M059J (cell line): ENCODE results near the gene UCHL3. TPM values are rescaled to one million over a fixed set of nuclear protein-coding genes. Genes with fewer than 3 reads are reported as not detected.
A peak's percentile ranks its signal among the peaks of the same experiment; 100 is the strongest.

Source experiments
- DNase-seq: peaks from one replicate; pipeline ENCODE4 v3.0.0-alpha.2; 2012; ENCODE audit warnings: low read depth
- total RNA-seq: library from RNA; depleted of rRNA; stranded (reverse); fragments of >200 nt; shearing (Covaris generic); gene quantifications from 2 replicates; pipeline ENCODE4 v1.2.3, GENCODE V29; 2014

UCHL3 gene
- total RNA-seq, 1 experiment from 2014 or later: 101 TPM

DNA sequence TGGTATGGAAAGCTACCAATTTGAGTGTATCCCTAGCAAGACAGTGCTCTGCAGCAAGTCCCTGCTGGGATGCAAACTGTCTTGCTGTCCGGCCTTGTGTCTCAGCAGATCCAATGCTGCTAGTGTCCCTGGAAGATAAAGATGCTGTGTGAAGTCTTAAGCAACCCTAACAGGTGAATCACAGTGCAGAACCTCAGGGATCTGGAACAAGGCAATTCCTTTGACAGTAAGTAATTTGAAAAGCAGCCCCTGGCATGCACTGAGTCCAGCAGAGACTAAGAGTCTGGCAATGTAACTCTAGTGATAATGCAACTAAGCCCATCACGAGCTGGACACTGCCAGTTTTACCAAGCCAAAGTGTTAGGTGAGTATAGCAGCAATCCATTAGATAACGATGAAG is 1.7 kb upstream of the UCHL3 start:
- no peak for DNase-seq

DNA sequence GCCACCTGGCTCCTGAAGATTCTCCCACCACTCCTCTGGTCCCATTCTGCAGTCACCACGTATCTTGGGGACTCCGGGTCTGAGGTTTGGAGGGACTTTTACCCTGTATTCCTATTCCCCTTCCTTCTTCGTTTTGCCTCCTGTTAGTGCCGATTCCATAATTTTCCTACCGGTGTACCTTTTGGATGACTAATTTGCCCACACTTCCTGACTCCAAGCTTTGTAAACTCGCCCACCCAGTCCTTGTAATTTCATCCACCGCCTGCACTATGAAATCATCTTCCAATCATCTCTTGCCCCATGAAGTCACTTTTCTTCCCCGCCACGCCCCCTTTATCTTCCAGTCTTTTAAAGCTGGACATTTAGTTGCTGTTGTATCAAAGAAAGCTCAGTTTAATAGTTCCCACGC is 572 bp downstream of the UCHL3 start:
- DNase-seq: peak; percentile 76

DNA sequence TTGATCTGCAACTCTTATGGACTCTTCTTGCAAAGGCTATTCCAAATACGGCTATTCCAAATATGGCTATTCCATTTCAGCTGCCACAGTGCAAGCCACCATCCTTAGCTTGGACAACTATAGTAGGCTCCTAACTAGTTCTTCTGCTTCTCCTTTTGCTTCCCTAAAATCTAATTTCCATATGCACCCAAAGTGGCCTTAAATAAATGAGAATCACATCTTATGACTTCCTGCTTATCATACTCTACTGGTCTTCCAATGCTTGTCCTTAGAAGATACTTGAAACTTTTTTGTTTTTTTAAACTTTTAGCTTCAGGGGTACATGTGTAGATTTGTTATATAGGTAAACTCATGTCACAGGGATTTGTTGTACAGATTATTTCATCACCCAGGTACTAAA is 4.9 kb downstream of the UCHL3 start:
- no peak for DNase-seq

DNA sequence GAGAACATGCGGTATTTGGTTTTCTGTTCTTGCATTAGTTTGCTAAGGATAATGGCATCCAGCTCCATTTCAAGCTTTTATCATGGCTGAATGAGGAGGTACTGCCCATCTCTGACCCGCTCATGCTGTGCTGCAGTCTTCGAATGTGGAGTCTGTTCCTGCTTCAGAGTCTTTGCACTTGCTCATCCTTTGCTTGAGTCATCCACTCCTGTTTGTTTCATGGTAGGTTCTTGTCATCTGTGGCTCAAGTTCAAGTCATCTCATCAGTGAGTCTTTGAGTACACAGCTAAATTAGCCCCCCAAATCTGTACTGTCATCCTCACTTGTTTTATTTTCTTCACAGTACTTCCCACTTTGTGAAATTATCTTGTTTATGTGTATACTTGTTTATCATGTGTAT is 5.4 kb downstream of the UCHL3 start:
- no peak for DNase-seq

DNA sequence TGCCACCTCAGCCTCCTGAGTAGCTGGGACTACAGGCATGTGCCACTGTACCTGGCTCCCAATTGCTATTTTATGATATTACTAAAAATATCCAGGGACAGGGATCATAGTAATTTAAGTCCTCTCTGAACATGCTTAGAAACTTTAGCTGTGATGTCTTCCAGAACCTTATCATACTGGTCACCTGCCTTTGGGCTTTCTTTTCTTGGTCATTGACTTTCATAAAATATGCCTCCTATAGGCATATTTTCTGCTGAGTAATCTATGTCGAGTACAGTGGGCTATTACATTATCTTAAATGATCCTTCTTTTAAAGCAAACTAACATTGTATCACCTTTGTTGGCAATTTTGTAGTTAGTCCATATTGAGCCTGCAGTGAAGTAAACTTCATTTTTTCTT is 6.2 kb downstream of the UCHL3 start:
- no peak for DNase-seq

DNA sequence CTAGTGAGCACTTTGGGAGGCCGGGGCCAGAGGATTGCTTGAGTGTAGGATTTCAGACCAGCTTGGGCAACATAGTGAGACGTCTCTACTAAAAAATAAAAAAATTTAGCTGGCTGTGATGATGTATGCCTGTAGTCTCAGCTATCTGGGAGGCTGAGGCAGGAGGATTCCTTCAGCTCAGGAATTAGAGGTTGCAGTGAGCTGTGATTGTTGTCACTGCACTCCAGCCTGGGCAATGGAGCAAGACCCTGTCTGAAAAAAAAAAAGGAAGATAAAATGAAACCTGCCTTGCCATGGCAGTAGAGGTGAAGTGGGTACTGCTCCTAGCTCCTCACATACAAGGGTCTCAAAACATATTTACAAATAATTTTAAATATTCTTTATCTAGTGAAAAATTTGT is 7.4 kb downstream of the UCHL3 start:
- DNase-seq: no peak

DNA sequence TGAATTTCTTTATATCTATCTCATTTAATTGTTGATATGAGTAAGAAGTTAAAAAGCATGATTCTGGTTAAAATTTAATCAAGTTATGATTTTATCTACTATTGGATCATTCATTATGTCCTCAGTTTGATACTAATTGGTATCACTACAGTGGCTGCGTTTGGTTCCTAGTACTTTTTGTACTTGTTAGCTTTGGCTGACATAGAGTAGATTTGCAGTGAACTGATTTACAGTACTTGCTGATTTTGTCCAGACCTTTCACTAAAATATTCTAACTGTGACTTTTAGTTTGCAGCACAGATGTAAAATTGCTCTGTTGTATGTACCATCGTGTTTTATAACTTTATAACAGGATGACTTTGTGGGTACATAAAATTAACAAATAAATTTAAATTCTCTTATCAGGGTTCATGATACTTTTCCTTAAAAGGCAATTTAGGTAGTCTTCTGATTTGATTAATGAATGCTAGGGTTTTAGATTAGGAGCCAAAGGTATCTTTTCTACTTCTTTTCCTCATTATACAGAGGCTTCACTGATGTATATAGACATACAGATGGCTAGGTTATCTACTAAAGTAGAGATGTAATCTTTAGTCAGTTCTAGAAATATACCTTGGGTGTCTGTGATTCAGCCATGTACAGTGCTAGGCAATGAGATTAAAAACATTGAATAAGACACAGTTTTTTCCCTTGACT is 8.7 kb downstream of the UCHL3 start:
- DNase-seq: no peak

DNA sequence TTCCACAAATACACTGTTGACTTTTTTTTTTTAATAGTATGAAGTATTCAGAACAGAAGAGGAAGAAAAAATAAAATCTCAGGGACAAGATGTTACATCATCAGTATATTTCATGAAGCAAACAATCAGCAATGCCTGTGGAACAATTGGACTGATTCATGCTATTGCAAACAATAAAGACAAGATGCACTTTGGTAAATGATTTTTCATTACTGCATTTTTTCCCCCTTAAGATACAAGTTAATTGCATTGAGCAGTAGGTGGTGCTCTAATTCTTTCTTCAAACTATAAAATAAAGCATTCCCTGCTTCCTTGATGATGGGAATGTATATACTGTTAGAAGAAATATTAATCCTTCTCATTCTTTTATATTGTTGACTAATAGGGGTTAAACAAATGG is 17.1 kb downstream of the UCHL3 start:
- peak; percentile 39 for DNase-seq

DNA sequence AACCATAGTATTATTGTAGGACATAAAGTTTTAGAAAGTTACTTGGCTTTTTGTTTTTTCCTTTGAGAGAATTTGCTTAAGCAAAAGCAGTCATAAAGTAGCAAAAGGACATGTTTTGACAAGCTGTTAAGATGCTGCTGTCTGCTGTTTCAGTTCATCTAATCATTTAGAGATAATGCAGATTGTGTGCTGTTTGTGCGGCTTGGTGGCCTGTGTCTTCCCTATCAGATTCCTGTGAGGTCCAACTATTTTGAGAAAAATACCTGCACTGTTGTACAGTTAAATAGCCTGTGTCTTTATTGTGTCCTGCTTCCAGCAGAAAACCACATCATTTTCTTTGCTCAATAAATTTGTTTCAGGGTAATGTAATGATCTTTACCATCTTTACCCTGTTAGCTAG is 20.0 kb downstream of the UCHL3 start:
- no peak for DNase-seq

DNA sequence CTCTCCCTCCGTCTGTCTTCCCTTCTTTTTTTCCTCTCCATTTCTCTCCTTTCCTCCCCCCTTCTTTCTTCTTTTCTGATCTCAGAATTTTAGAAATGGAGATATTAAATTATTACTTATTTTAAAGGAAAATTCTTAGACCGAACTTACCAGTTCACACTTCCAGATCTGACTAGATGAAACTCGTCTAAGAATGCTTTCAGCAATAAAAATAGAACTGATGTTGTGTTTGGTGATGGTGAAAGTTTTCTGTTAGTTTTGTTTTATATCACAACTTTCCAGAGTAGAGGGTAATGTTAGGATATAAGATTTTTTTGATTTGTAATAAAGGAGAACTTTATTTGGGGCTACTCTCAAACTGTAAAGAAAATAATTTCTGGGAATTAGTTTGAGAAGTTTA is 29.9 kb downstream of the UCHL3 start:
- DNase-seq: no peak

DNA sequence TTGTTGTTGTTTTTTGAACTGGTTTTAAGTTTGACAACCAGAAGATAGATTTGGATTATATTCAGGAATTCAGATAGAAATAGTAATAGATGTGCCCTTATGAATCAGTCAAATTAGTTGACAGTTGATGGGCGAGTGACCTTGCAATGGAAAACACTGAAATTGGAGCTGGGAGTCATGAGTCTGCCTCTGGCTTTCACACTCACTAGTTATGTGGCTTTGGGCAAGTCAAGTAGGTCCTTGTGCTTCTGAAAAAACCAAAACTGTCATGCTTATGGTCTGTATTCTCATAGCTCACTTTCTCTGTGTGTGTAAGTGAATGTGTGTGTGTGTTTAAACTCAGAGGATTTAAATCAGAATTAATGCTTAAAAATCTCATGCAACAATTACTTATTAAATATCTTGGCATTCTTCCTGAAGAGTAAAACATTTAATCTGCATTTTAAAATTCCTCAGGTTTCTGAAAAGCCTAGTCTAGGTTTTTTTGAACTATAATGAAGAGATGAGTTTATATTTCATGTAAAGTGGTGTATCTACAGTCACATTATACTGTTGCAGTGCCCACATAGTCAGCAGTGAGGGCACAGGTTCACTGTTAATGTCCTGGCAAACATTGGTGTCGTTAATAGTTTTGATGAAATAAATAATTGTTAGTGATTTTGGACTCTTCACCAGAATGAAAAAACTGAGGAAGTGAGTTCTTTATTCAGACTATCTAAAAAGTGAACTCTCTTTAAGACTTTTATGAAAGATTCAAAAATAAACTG is 32.5 kb downstream of the UCHL3 start:
- DNase-seq: peak; percentile 9

DNA sequence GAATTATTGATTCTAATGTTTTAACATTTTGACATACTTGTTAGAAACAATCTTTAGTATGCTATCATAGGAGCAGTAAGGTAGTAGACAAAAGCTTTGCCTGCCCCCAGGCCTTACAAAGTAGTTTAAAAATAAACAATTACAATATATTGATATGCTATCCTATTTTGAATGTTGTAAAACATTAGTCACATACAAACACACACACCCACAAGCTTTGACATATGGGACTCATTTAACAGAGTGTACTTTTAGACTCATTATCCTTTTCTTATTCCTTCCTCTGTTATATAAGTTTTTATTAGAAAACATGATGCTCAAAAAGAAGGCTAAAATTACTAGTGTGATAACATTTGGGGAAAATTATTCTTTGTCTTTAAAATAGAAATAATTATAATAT is 33.5 kb downstream of the UCHL3 start:
- DNase-seq: no peak

DNA sequence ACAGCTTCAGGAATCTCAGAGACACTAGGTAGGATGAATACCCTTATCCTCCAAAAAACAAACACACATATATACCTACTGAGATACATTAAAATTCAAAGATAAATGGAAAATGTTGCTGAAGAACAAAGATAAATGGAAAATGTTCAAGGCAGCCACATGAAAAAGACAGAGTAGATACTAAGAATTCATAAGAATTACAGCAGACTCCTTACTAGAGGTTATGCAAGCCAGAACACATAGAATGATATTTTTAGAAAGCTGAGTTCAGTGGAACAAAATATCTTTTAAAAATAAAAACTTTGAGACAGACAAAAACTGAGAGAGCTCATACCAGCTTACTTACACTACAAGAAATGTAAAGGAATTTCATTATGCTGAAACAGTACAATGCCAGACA is 35.6 kb downstream of the UCHL3 start:
- no peak for DNase-seq

DNA sequence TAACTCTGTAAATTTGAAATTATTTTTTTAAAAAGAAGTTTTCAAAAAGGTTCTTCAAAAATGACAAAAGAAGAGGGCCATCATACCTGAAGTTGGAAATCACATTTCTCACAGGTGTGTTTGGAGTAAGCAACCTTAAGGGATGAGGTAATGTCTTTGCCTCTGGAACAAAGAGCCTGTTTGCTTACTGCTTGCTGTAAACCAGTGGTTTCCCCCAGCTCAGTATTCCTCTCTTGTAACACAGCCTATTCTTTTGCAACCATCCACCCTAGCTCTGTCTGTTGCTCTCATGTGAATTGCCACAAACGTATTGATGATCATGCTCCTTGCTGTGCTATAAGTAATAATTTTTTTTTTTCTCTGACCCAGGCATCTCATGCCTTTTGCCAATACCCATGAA is 38.1 kb downstream of the UCHL3 start:
- no peak for DNase-seq

DNA sequence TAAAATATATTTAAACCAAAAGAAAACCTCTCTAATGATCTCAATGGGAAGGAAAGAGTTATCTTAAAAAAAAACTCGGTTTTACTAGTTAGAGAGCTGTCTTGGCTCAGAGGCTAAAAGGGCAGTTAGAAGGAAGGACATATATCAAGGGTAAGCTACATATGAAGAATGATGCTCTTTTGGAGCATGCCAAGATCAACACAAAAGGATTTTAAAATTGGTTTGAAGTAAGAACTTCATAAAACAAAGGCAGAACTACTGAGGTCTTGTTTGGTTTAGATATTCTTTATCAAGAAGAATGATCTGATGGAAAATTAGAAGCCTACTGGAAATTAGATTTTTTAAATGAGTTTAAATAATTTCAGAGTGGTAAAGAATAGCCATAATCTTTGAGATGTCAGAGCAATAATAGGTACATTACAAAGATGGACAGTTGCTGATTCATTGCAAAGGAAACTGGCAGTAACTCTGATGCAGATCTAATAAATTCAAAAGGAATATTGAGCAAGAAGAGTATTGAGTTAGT is 47.1 kb downstream of the UCHL3 start:
- DNase-seq: no peak

DNA sequence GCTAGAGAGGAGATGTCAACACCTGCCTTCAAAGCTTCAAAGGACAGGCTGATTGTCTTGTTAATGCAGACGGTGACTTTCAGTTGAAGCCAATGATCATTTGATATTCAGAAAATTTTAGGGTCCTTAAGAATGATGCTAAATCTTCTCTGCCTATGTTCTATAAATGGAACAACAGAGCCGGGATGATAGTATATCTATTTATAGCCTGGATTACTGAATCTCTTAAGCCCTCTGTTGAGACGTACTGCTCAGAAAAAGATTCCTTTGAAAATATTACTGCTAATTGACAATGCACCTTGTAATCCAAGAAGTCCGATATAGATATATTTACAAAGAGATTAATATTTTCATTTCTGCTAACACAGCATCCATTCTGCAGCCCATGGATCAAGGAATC is 50.8 kb downstream of the UCHL3 start:
- no peak for DNase-seq

DNA sequence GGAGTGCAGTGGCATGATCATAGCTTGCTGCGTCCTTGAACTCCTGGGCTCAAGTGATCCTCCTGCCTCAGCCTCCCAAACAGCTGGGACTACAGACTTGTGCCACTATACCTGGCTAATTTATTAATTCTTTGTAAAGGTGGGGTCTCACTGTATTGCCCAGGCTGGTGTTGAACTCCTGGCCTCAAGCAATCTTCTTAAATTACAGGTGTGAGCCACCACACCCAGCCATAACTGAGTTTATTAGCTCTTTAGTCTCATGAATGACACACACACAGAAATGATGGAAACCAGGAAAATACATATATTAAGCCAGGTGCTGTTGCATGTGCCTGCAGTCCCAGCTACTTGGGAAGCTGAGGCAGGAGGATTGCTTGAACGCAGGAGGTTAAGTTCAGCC is 53.4 kb downstream of the UCHL3 start:
- DNase-seq: no peak

DNA sequence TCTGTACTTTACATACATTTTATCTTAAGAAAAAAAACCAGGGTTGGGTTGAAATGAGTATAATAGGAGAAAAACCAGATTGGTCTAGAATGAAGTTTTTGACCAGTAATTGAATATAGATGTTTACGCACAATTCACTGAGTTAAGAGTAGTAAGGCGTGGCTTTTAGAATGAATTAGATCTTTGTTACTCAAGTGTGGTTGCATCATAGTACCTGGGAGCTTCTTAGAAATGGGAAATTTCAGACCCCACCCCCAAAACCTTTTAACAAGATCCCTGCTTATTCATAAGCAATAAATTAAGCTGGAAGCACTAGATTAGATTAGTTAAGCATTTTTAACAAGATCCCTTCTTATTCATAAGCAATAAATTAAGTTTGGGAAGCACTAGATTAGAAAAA is 57.9 kb downstream of the UCHL3 start:
- no peak for DNase-seq

DNA sequence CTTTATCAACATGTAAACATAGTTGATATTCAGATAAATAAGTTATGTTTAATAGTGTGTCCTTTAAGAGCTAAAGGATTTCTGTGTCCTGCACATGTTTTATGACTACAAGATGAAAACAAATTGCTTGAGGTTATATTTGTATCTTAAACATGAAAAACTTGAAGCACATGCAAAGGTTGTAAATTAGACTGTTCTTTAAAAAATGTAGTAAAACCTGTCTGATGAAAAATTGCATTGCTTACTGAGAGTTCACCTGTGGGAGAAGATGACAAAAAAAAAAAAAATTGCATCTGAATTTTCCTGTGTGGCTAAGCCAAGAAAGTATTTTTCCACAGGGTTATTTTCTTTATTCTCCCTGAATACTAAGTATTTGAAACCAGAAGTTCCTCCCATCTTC is 60.9 kb downstream of the UCHL3 start:
- no peak for DNase-seq

DNA sequence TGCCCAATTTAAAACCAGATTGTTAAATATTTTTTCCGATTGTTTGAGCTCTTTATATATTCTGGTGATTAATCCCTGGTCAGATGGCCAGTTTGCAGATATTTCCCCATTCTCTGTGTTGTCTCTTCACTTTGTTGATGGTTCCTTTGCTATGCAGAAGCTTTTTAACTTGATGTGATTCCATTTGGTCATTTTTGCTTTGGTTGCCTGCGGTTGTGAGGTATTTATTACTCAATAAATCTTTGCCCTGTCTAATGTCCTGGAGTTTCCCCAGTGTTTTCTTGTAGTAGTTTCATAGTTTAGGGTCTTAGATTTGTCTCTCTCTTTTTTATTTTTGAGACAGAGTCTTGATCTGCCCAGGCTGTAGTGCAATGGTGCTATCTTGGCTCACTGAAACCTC is 62.8 kb downstream of the UCHL3 start:
- peak; percentile 42 for DNase-seq

DNA sequence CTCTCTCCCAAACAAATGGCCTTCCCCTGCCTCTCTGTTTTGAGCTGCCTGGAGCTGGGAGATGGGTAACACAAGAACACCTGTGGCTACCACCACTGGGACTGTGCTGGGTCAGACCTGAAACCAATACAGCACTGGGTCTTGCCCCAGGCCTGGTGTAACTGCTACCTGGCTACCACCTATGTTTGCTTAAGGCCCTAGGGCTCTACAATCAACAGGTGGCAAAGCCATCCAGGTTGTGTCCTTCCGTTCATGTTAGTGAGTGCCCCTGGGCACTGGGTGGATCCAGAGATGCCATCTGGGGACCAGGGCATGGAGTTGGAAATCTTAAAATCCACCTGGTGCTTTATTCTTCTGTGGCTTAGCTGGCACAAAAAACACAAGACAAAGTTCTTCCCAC is 67.6 kb downstream of the UCHL3 start:
- no peak for DNase-seq

DNA sequence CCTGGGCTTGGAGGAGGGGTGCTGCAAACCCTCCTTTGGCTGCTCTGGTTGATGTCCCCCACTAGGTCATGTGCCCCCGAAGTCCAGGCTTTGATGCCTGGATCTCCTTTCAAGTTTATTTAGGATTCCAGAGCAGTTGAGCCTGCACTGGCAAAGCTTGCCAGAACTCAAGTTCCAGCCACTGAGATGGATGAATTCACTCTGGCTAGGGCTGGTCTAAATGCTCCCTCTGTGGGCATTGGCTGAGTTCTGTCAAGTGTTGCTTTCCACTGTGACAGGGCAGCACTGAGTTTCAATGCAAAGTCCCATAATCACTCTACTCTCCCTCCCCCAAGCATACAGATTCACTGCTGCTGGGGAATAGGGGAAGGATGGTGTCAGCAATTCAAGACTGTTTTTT is 68.7 kb downstream of the UCHL3 start:
- DNase-seq: peak; percentile 14

DNA sequence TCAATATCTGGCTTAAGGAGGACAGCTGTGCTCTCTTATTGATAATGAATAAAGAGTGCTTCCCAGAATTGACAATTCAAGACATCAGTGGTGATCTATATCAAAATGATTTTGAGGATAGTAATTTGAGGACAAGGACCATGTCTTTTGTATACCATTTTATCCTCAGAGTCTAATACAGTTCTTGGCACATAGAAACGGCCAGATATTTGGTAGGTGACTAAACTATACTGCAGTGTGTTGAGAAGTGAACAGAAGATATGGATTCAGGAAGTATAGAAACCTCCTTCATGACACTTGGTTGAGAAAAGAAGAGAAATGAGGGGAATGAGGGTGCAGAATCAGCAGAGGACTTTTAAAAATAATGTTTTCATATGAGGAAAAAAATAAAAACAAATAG is 70.4 kb downstream of the UCHL3 start:
- no peak for DNase-seq
